PC-3 (cell line): Measurements from ENCODE around the gene MRM1. TPM values are rescaled to one million over a fixed set of nuclear protein-coding genes. Genes with fewer than 3 reads are reported as not detected.

Experiments
- ATAC-seq: fragments of 200-7000 bp; cut with Tn5 transposase; 2 replicates; pipeline ENCODE4 v1.9.1; 2020; ENCODE audit warnings: mild to moderate bottlenecking, moderate library complexity
- BruUV-seq: library from RNA; stranded (reverse); fragments of 400-500 nt; replicated peaks from 2 replicates; lab custom pipeline; 2021; lab: Mats Ljungman, UMichigan
- CTCF ChIA-PET: fragments of 300-600 bp; sonication (Branson Sonifier 250); formaldehyde crosslinking; loops from one replicate; lab custom pipeline; 2022; ENCODE audit warnings: antibody characterized with exemption; lab: Charles Lee
- POLR2A ChIA-PET: fragments of 300-600 bp; sonication (Branson Sonifier 250); formaldehyde crosslinking; loops from one replicate; lab custom pipeline; 2022; ENCODE audit warnings: antibody characterized with exemption; ENCODE audit not compliant: unreplicated experiment; lab: Charles Lee
- DNase-seq: peaks from one replicate; pipeline ENCODE4 v3.0.0-alpha.2; 2015
- H2AFZ ChIP-seq: fragments of 300-600 bp; sonication (generic); 2 replicates; pipeline ENCODE4 v1.6.0; 2016; ENCODE audit warnings: antibody characterized with exemption, low read length
- H3F3A ChIP-seq: fragments of 300-600 bp; sonication (generic); one replicate; pipeline ENCODE4 v1.6.0; 2017; ENCODE audit warnings: antibody characterized with exemption, low read length, control low read depth, mild to moderate bottlenecking; ENCODE audit not compliant: unreplicated experiment
- H3K27ac ChIP-seq: fragments of 300-600 bp; sonication (generic); 2 replicates; pipeline ENCODE4 v1.5.1; 2016; ENCODE audit warnings: mild to moderate bottlenecking, low read length
- H3K27me3 ChIP-seq: fragments of 300-600 bp; sonication (generic); 2 replicates; pipeline ENCODE4 v1.6.1; 2016; ENCODE audit warnings: low read length, mixed read lengths
- H3K36me3 ChIP-seq: fragments of 300-600 bp; sonication (generic); 2 replicates; pipeline ENCODE4 v1.6.1; 2016; ENCODE audit warnings: low read depth, mixed run types, low read length, mixed read lengths
- H3K4me1 ChIP-seq: fragments of 300-600 bp; sonication (generic); 2 replicates; pipeline ENCODE4 v1.5.1; 2016; ENCODE audit warnings: low read length; ENCODE audit not compliant: insufficient read depth
- H3K4me2 ChIP-seq: fragments of 300-600 bp; sonication (generic); 2 replicates; pipeline ENCODE4 v1.6.0; 2016; ENCODE audit warnings: low read length
- H3K4me3 ChIP-seq: fragments of 300-600 bp; sonication (generic); 2 replicates; pipeline ENCODE4 v1.5.1; 2016; ENCODE audit warnings: mild to moderate bottlenecking, low read length, mixed read lengths
- H3K79me2 ChIP-seq: fragments of 300-600 bp; sonication (generic); 2 replicates; pipeline ENCODE4 v1.6.1; 2017; ENCODE audit warnings: low read length, mixed read lengths
- H3K9ac ChIP-seq: fragments of 300-600 bp; sonication (generic); 2 replicates; pipeline ENCODE4 v1.6.0; 2016; ENCODE audit warnings: mild to moderate bottlenecking, low read length
- H3K9me2 ChIP-seq: fragments of 300-600 bp; sonication (generic); replicated peaks from 2 replicates; pipeline ENCODE4 v1.6.1; 2016; ENCODE audit warnings: mixed run types, low read length, mixed read lengths
- H3K9me3 ChIP-seq: fragments of 300-600 bp; sonication (generic); 2 replicates; pipeline ENCODE4 v1.6.1; 2016; ENCODE audit warnings: low read length, mixed read lengths
- H4K20me1 ChIP-seq: fragments of 300-600 bp; sonication (generic); 2 replicates; pipeline ENCODE4 v1.6.1; 2016; ENCODE audit warnings: low read length, mixed read lengths
- EZH2 ChIP-seq: fragments of 300-600 bp; sonication (generic); IDR thresholded peaks from one replicate; pipeline ENCODE4 v1.6.1; 2017; ENCODE audit warnings: antibody characterized with exemption, mild to moderate bottlenecking, low read length; ENCODE audit not compliant: unreplicated experiment
- EZH2phosphoT487 ChIP-seq: fragments of 300-600 bp; sonication (generic); IDR thresholded peaks from 2 replicates; pipeline ENCODE4 v1.6.1; 2018; ENCODE audit warnings: mild to moderate bottlenecking, antibody characterized with exemption, low read length, borderline replicate concordance
- intact Hi-C: fragments of 100-400 bp; cut with micrococcal nuclease; formaldehyde crosslinking; loops from 2 replicates; pipeline ENCODE4 v1.9.0; 2023
- total RNA-seq: library from RNA; depleted of rRNA; stranded (reverse); fragments of >200 nt; gene quantifications from 2 replicates; pipeline ENCODE4 v1.2.3, GENCODE V29; 2014; rRNA removed
- TF ChIP-seq, protein P1 (sequence below): fragments of 300-600 bp; sonication (generic); conservative IDR thresholded peaks from 2 replicates; pipeline ENCODE4 v1.5.1; 2017; ENCODE audit warnings: antibody characterized with exemption, low read depth, mild to moderate bottlenecking, low read length

MRM1 gene
- total RNA-seq, 1 experiment from 2014 or later: 9.2 TPM

DNA sequence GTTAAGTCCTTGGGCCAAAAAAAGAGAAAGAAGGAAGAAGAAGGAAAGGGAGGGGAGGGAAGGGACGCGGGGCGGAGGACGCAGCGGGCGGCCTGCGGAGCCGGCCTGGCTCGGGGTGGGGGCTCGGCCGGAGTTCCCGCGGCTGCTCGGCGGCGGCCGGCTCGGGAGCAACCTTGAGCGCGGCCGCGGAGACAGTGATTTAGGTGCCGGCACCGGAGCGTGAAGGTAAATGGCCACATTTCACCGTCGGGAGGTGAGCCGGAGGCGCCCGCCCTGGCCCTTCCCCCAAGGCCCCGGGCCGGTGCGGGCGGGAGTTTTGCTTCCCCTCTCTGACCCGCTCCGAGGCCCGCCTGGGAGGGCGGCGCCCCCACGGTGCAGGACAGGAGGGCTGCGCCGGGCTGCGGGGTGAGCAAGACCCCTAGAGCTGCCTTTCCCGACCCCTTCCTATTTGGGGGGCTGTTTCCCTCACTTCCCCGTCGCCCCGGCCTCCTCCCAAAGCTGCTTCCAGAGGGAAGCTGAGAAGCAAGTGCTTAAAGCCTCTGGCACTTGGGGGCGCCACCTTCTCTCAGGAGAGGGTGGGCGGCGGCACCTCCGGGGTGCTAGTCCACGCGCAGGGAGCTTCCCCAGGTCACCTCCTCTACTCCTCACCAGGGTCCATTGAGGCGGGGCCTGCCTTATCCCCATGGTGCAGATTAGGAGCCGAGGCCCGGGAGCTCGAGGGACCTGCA, 56.5 kb downstream of the MRM1 start:
- CTCF ChIA-PET: no interaction called here
- H3K9me3 ChIP-seq: no peaks in the 10 kb centered on the region
- no peaks in the 10 kb centered on the region for H3K79me2 ChIP-seq
- no peak overlapping the region for H3K9ac ChIP-seq
- H4K20me1 ChIP-seq: no peaks in the 10 kb centered on the region
- H3K4me3 ChIP-seq: no peak overlapping the region
- POLR2A ChIA-PET: no interaction called here
- no peak overlapping the region for H3K27ac ChIP-seq
- DNase-seq: no peak
- no TSS peak for BruUV-seq
- H3F3A ChIP-seq: no peaks in the 10 kb centered on the region
- no peaks in the 10 kb centered on the region for H3K9me2 ChIP-seq
- ATAC-seq: no peak
- intact Hi-C loops: no loop called here
- no peak overlapping the region for H2AFZ ChIP-seq
- H3K4me1 ChIP-seq: no peaks in the 10 kb centered on the region
- TF ChIP-seq, protein P1, sequence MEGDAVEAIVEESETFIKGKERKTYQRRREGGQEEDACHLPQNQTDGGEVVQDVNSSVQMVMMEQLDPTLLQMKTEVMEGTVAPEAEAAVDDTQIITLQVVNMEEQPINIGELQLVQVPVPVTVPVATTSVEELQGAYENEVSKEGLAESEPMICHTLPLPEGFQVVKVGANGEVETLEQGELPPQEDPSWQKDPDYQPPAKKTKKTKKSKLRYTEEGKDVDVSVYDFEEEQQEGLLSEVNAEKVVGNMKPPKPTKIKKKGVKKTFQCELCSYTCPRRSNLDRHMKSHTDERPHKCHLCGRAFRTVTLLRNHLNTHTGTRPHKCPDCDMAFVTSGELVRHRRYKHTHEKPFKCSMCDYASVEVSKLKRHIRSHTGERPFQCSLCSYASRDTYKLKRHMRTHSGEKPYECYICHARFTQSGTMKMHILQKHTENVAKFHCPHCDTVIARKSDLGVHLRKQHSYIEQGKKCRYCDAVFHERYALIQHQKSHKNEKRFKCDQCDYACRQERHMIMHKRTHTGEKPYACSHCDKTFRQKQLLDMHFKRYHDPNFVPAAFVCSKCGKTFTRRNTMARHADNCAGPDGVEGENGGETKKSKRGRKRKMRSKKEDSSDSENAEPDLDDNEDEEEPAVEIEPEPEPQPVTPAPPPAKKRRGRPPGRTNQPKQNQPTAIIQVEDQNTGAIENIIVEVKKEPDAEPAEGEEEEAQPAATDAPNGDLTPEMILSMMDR: no peak
- TF ChIP-seq EZH2 (no peak), EZH2phosphoT487 (no peak)
- H3K27me3 ChIP-seq: no peaks in the 10 kb centered on the region
- no peak overlapping the region for H3K4me2 ChIP-seq
- no peaks in the 10 kb centered on the region for H3K36me3 ChIP-seq

Other genes with a start within 250 kb of the MRM1 start
- gene TBC1D3H, start 213.1 kb upstream of the MRM1 start, total RNA-seq: not detected in 2 replicates
- gene ZNHIT3, start 114.9 kb upstream of the MRM1 start, total RNA-seq: 27.5 and 37.9 TPM in 2 replicates
- gene MYO19, start 66.7 kb upstream of the MRM1 start, total RNA-seq: 128 and 143 TPM in 2 replicates
- 8.0 and 11.1 TPM in 2 replicates for gene PIGW, start 66.6 kb upstream of the MRM1 start, total RNA-seq
- gene GGNBP2, start 56.7 kb upstream of the MRM1 start, total RNA-seq: 33.0 and 40.5 TPM in 2 replicates
- gene DHRS11, start 9.7 kb upstream of the MRM1 start, total RNA-seq: 11.8 and 14.8 TPM in 2 replicates